B cell (primary cell): ENCODE measurements around the gene PFN3. TPM values are rescaled to one million over a fixed set of nuclear protein-coding genes. Genes with fewer than 3 reads are reported as not detected.

Experiments
- ATAC-seq: fragments of 200-7000 bp; cut with Tn5 transposase; one replicate; pipeline ENCODE4 v1.10.0; 2021; ENCODE audit warnings: low read depth, mild to moderate bottlenecking, moderate number of reproducible peaks, moderate library complexity
- CTCF ChIA-PET: fragments of 350-600 bp; sonication (Branson Sonifier 250); formaldehyde crosslinking; loops from one replicate; lab custom pipeline; 2021; ENCODE audit warnings: antibody characterized with exemption, inconsistent platforms; lab: Charles Lee
- POLR2A ChIA-PET: fragments of 350-600 bp; sonication (Branson Sonifier 250); formaldehyde crosslinking; loops from one replicate; lab custom pipeline; 2021; ENCODE audit warnings: antibody characterized with exemption; lab: Charles Lee
- DNase-seq: peaks from one replicate; pipeline ENCODE4 v3.0.0; 2013
- H2AFZ ChIP-seq: 2 replicates; pipeline ENCODE4 v1.6.1; 2012; ENCODE audit warnings: mild to moderate bottlenecking, low read depth, low read length; ENCODE audit not compliant: insufficient read depth, poor library complexity, severe bottlenecking
- H3K27ac ChIP-seq, 2 donors: 1 replicate in 1 of 2; 2 replicates in 1 of 2; pipeline ENCODE4 v1.5.1; 2012 to 2013; ENCODE audit warnings: low read length in 2 of 2, mild to moderate bottlenecking in 2 of 2, moderate library complexity in 1 of 2
- H3K27me3 ChIP-seq, 4 experiments: fragments of 200-600 bp in 1 of 4; sonication (generic) in 1 of 4; replicated peaks in 1 of 4; 1 replicate in 2 of 4; 2 replicates in 2 of 4; pipeline versions ENCODE4 v1.6.1 to v1.7.0; 2013 to 2016; ENCODE audit warnings: low read length in 3 of 4, mild to moderate bottlenecking in 2 of 4, mixed read lengths in 1 of 4, moderate library complexity in 1 of 4; ENCODE audit not compliant: insufficient read depth in 4 of 4, control insufficient read depth in 3 of 4; ENCODE audit errors: control extremely low read depth in 1 of 4
- H3K36me3 ChIP-seq, 2 experiments: replicated peaks in 1 of 2; 1 replicate in 1 of 2; 2 replicates in 1 of 2; pipeline versions ENCODE4 v1.6.1 to v1.7.1; 2013; ENCODE audit warnings: low read length in 1 of 2; ENCODE audit not compliant: insufficient read depth in 2 of 2, control insufficient read depth in 1 of 2; ENCODE audit errors: control extremely low read depth in 1 of 2, extremely low read depth in 1 of 2
- H3K4me1 ChIP-seq, 2 donors: fragments of 200-600 bp in 1 of 2; sonication (generic) in 1 of 2; 1 replicate in 1 of 2; 2 replicates in 1 of 2; pipeline versions ENCODE4 v1.5.1 to v1.6.1; 2013 to 2017; ENCODE audit warnings: low read length in 2 of 2; ENCODE audit not compliant: control insufficient read depth in 2 of 2, insufficient read depth in 2 of 2
- H3K4me2 ChIP-seq: replicated peaks from 2 replicates; pipeline ENCODE3; 2012; ENCODE audit warnings: mild to moderate bottlenecking, low read depth, low read length; ENCODE audit not compliant: poor library complexity, severe bottlenecking
- H3K4me3 ChIP-seq, 5 experiments: fragments of 200-600 bp in 1 of 5; sonication (generic) in 1 of 5; 1 replicate in 3 of 5; 2 replicates in 2 of 5; pipeline versions ENCODE4 v1.5.1 to v1.7.0; 2011 to 2016; ENCODE audit warnings: low read length in 4 of 5, mild to moderate bottlenecking in 4 of 5, low read depth in 2 of 5, control low read depth in 1 of 5, moderate library complexity in 1 of 5; ENCODE audit not compliant: insufficient read depth in 1 of 5; ENCODE audit errors: control extremely low read depth in 1 of 5, extremely low read depth in 1 of 5
- H3K79me2 ChIP-seq: fragments of 200-600 bp; sonication (generic); one replicate; pipeline ENCODE4 v1.6.0; 2016; ENCODE audit warnings: low read length; ENCODE audit not compliant: control insufficient read depth, insufficient read depth
- H3K9ac ChIP-seq: fragments of 200-600 bp; sonication (generic); 2 replicates; pipeline ENCODE4 v1.6.1; 2017; ENCODE audit warnings: mild to moderate bottlenecking, low read length, moderate library complexity
- H3K9me3 ChIP-seq, 3 donors: one replicate each; pipeline versions ENCODE4 v1.6.1 to v1.7.1; 2013; ENCODE audit warnings: low read length in 2 of 3; ENCODE audit not compliant: control insufficient read depth in 2 of 3, insufficient read depth in 1 of 3; ENCODE audit errors: control extremely low read depth in 1 of 3
- H4K20me1 ChIP-seq: 2 replicates; pipeline ENCODE4 v1.6.0; 2012; ENCODE audit warnings: mild to moderate bottlenecking, low read length; ENCODE audit not compliant: insufficient read depth, control insufficient read depth, poor library complexity, severe bottlenecking
- H3K27ac Mint-ChIP-seq: one replicate; pipeline ENCODE4 v1.8.0; 2021; ENCODE audit warnings: mixed read lengths
- H3K27me3 Mint-ChIP-seq: one replicate; pipeline ENCODE4 v1.8.0; 2021; ENCODE audit warnings: mixed read lengths
- H3K4me1 Mint-ChIP-seq: one replicate; pipeline ENCODE4 v1.8.0; 2021; ENCODE audit warnings: mixed read lengths
- H3K4me3 Mint-ChIP-seq: one replicate; pipeline ENCODE4 v1.8.0; 2021; ENCODE audit warnings: mixed read lengths
- H3K9me3 Mint-ChIP-seq: one replicate; pipeline ENCODE4 v1.8.0; 2022; ENCODE audit warnings: mixed read lengths; ENCODE audit not compliant: insufficient read depth
- EZH2 ChIP-seq: IDR thresholded peaks from 2 replicates; pipeline ENCODE4 v1.6.1; 2012; ENCODE audit warnings: borderline replicate concordance, low read depth, mild to moderate bottlenecking, moderate library complexity, low read length; ENCODE audit not compliant: insufficient read depth, poor library complexity, severe bottlenecking
- WGBS: methylation state at CpG from one replicate; pipeline ENCODE4 v1.1.5; 2013; ENCODE audit warnings: missing lambda C conversion rate; ENCODE audit not compliant: insufficient coverage; 5-methylcytosine and 5-hydroxymethylcytosine counted together
- intact Hi-C: fragments of 100-400 bp; cut with micrococcal nuclease; formaldehyde crosslinking; loops from one replicate; pipeline ENCODE4 v1.10.0; 2022
- polyA plus RNA-seq: library from polyadenylated mRNA; depleted of rRNA; stranded (reverse); fragments of >200 nt; gene quantifications from 2 replicates; pipeline ENCODE4 v1.2.3, GENCODE V29; 2012
- total RNA-seq, 2 donors: library from RNA; stranded (reverse); fragments of 120-200 nt in 1 of 2; gene quantifications; 1 replicate in 1 of 2; 2 replicates in 1 of 2; pipeline versions ENCODE4 v1.2.3 to v1.2.4, GENCODE V29; 2013 to 2022
- TF ChIP-seq, protein P1 (sequence below): fragments of 200-600 bp; IDR thresholded peaks from one replicate; pipeline ENCODE4 v1.8.0; 2022; ENCODE audit warnings: antibody characterized with exemption, mild to moderate bottlenecking

The PFN3 gene
- total and polyA plus RNA-seq, 2 donors (not counting 1 experiment from before 2014, with no cell fraction given): not detected

DNA sequence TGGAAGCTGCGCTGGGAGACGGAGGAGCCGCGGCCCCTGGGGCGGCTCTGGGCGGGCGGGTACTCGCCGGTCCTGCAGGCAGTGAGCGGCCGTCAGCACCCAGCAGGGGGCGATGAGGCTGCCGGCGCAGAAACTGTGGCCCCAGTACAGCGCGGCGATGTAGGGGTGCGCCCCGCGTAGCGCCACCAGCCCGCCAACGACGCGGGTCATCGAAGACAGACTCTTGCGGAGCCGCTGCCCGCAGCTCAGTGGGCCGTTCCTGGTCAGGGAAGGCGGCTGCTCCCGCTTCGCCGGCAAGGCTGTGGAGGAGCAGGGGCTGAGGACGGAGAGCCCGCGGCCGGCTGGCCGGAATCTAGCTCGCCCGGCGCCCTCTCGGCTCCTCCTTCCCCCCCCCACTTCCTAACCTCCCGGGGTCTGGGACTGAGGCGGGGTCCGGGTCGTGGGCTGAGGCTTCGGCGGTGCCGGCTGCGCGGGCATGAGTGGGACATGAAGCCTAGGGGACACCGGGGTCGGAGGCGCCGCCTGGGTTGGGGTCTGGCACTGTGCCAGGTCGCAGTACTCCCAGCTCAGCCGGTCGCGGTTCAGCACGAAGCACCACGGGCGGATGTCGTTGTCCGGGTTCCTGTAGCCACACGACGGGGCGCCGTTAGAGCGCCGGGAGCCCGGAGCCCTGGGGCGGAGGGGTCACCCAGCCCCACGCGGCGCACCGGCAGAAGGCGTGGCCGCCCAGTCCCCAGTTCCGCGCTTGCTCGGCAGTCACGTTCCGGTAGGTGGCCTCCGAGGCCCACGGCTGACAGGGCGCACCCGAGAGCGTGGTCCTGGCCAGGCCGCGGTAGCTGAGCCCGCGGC is 3.6 kb upstream of the PFN3 start:
- ATAC-seq (peak; percentile 82), DNase-seq (peak; percentile 91)
- H3K4me2 ChIP-seq: peak overlapping the region; percentile 96
- H3K9ac ChIP-seq: peak overlapping the region; percentile 66
- H3K36me3 ChIP-seq: no peaks in the 10 kb centered on the region
- ChIA-PET POLR2A (interaction anchor here (0.5 to 5.6 kb wide), 14 partner anchors 14 to 333 kb away, joined by 3 to 87 read pairs (median 6); partner anchors contain the start of gene GRK6), CTCF (interaction anchor here (0.6 to 12.7 kb wide), 46 partner anchors 8 to 709 kb away, joined by 3 to 628 read pairs (median 4); partner anchors contain the start of genes DDX41, DOK3, GRK6 and PDLIM7)
- peaks cover 14% of the 10 kb centered on the region for H3K27me3 Mint-ChIP-seq
- intact Hi-C loops: loop anchor here (1.0 to 10.0 kb wide), 7 partner anchors 14 to 289 kb away; partner anchors contain the start of genes B4GALT7, GRK6 and PRR7
- peaks cover 38 to 50% of the 10 kb centered on the region in 2 donors for H3K4me1 ChIP-seq
- H3K27ac Mint-ChIP-seq: peak overlapping the region; percentile 32
- H2AFZ ChIP-seq: peak overlapping the region; percentile 77
- H3K9me3 Mint-ChIP-seq: no peaks in the 10 kb centered on the region
- peak overlapping the region; percentile 14 to 68 (median 61) for H3K4me3 ChIP-seq
- under 1% methylated on average over 93 of the region's 93 CpGs for WGBS
- no peaks in the 10 kb centered on the region for H4K20me1 ChIP-seq
- H3K9me3 ChIP-seq: peaks cover 0 to 19% (median 0%) of the 10 kb centered on the region in 3 donors
- peaks cover 39% of the 10 kb centered on the region for H3K4me1 Mint-ChIP-seq
- TF ChIP-seq, protein P1, sequence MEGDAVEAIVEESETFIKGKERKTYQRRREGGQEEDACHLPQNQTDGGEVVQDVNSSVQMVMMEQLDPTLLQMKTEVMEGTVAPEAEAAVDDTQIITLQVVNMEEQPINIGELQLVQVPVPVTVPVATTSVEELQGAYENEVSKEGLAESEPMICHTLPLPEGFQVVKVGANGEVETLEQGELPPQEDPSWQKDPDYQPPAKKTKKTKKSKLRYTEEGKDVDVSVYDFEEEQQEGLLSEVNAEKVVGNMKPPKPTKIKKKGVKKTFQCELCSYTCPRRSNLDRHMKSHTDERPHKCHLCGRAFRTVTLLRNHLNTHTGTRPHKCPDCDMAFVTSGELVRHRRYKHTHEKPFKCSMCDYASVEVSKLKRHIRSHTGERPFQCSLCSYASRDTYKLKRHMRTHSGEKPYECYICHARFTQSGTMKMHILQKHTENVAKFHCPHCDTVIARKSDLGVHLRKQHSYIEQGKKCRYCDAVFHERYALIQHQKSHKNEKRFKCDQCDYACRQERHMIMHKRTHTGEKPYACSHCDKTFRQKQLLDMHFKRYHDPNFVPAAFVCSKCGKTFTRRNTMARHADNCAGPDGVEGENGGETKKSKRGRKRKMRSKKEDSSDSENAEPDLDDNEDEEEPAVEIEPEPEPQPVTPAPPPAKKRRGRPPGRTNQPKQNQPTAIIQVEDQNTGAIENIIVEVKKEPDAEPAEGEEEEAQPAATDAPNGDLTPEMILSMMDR: peak; percentile 70
- no peak for TF ChIP-seq EZH2
- no peaks in the 10 kb centered on the region for H3K79me2 ChIP-seq
- H3K27ac ChIP-seq: peak overlapping the region in 1 of 2 donors; percentile 48
- H3K4me3 Mint-ChIP-seq: peak overlapping the region; percentile 84
- peaks cover 0 to 37% (median 9%) of the 10 kb centered on the region in 4 experiments for H3K27me3 ChIP-seq
